KOPT-K1 (cell line): ENCODE data around the gene SVEP1.

Source experiments
- H3K27ac ChIP-seq: fragments of 200-600 bp; sonication (generic); 2 replicates; pipeline ENCODE4 v1.5.1; 2016; ENCODE audit warnings: antibody characterized with exemption, mild to moderate bottlenecking, low read depth, low read length; ENCODE audit not compliant: poor library complexity, severe bottlenecking
- H3K36me3 ChIP-seq: fragments of 200-600 bp; sonication (generic); 2 replicates; pipeline ENCODE4 v1.5.1; 2017; ENCODE audit warnings: antibody characterized with exemption, mild to moderate bottlenecking, low read length, moderate library complexity; ENCODE audit not compliant: insufficient read depth
- H3K9me3 ChIP-seq: fragments of 200-600 bp; sonication (generic); 2 replicates; pipeline ENCODE4 v1.5.1; 2017; ENCODE audit warnings: antibody characterized with exemption, low read length, mild to moderate bottlenecking; ENCODE audit not compliant: insufficient read depth, poor library complexity, severe bottlenecking

Gene SVEP1

DNA sequence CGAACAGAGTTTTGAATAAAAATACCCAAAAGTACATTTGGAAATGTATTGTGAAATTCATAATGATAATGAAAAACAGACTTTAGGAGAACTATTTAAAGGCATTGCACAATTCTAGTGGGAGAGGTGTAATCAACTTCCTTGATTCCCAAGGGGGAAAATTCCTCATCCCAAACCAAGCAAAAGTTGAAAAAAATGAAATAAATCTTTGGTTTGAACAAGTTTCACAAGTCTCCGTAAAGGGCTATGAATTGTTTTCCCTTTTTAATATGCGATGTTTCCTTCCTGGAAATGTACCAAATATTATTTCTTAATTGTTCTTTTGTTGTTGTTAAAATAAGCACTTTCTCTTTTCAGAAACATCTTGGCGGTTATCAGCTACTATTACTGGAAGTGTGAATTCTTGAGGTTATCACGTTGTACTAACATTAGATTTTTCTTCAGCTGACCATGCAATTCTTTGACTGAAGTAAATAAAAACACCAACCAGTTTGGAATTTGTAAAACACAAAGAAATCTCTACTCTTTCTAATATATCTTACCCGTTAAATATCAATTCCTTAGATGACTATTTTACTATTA is 59.3 kb downstream of the SVEP1 start:
- H3K27ac ChIP-seq: no peak overlapping the region

GRCh38 chr9:110517483-110517882 is 62.1 kb downstream of the SVEP1 start:
- Histone ChIP-seq H3K36me3 (no peaks in the 10 kb centered on the region), H3K27ac (no peak overlapping the region), H3K9me3 (no peaks in the 10 kb centered on the region)

More for the DNA sequence above, 59.3 kb downstream of the SVEP1 start:
- no peaks in the 10 kb centered on the region for H3K36me3 ChIP-seq
- H3K9me3 ChIP-seq: no peaks in the 10 kb centered on the region

GRCh38 chr9:110514897-110515296 is 64.6 kb downstream of the SVEP1 start:
- Histone ChIP-seq H3K27ac (no peak overlapping the region), H3K36me3 (no peaks in the 10 kb centered on the region), H3K9me3 (no peaks in the 10 kb centered on the region)

GRCh38 chr9:110512817-110513216 is 66.7 kb downstream of the SVEP1 start:
- no peaks in the 10 kb centered on the region for H3K36me3 ChIP-seq
- H3K27ac ChIP-seq: no peak overlapping the region
- no peaks in the 10 kb centered on the region for H3K9me3 ChIP-seq

DNA sequence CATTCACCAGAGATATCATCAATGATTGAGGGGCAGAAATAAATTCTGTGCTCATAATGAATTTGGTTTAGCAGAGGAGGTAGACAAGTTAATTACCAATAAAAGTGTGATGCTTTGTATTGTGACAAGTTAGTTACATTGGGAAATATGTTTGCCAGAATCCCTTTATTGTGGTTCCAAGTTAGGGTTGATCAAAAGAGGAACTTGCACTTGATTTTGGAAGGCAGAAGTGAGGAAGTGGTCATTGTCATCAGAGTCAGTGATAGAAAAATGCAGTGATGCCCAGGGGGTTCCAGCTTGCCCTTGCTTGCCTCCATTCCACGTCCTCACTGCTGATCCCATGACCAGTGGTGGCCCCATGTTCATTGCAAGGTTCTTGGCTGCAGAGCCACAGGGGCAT is 69.7 kb downstream of the SVEP1 start:
- Histone ChIP-seq H3K9me3 (no peaks in the 10 kb centered on the region), H3K36me3 (no peaks in the 10 kb centered on the region), H3K27ac (no peak overlapping the region)

DNA sequence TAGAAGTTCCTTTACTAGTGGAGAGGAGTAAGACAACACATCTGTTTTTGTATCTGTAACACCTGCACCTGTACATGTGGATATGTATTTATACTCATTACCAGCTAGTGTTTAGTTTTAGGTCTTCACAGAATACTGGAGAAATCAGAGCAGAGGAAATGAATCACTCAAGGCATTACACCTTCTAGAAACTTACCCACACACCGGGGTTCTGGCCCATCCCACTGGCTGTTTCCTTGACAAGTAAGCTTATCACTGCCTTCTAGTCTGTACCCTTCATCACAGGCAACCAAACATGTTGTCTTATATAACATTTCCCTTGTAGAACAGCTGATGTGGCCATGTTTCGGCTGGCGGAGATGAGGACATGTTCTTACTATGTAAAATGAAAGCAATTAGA is 76.7 kb downstream of the SVEP1 start:
- H3K36me3 ChIP-seq: no peaks in the 10 kb centered on the region
- no peaks in the 10 kb centered on the region for H3K9me3 ChIP-seq
- no peak overlapping the region for H3K27ac ChIP-seq

GRCh38 chr9:110499608-110500007 is 79.9 kb downstream of the SVEP1 start:
- no peaks in the 10 kb centered on the region for H3K36me3 ChIP-seq

GRCh38 chr9:110487196-110487595 is 92.3 kb downstream of the SVEP1 start:
- H3K36me3 ChIP-seq: no peaks in the 10 kb centered on the region
- no peak overlapping the region for H3K27ac ChIP-seq

More at GRCh38 chr9:110499608-110500007, 79.9 kb downstream of the SVEP1 start:
- Histone ChIP-seq H3K27ac (no peak overlapping the region), H3K9me3 (no peaks in the 10 kb centered on the region)

DNA sequence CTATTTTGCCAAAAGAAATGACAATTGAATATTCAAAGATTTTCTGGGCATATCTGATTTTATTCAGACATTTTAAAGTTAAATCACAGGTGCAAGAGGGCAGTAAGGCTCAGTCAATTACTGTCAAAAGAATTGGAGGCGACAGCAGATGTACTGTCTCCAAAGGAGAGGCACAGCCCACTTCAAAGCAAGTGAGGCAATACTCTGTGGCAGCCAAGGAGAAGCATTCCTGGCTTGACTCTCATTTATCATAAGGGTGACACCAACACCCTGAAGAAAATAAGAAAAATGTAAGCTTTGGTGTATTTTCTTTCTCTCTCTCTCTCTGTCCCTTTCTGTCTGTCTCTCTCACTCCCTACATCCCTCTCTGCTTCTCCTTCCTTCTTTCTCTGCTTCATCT is 93.3 kb downstream of the SVEP1 start:
- no peaks in the 10 kb centered on the region for H3K36me3 ChIP-seq
- no peaks in the 10 kb centered on the region for H3K9me3 ChIP-seq
- H3K27ac ChIP-seq: no peak overlapping the region

More at GRCh38 chr9:110487196-110487595, 92.3 kb downstream of the SVEP1 start:
- no peaks in the 10 kb centered on the region for H3K9me3 ChIP-seq

- Histone ChIP-seq H3K36me3 (no peaks in the 10 kb centered on the region), H3K27ac (no peak overlapping the region), H3K9me3 (no peaks in the 10 kb centered on the region)
Observed at GRCh38 chr9:110479481-110479880, 100.1 kb downstream of the SVEP1 start.

- no peak overlapping the region for H3K27ac ChIP-seq
- H3K9me3 ChIP-seq: no peaks in the 10 kb centered on the region
- no peaks in the 10 kb centered on the region for H3K36me3 ChIP-seq
Observed at GRCh38 chr9:110476251-110476650, 103.3 kb downstream of the SVEP1 start.

DNA sequence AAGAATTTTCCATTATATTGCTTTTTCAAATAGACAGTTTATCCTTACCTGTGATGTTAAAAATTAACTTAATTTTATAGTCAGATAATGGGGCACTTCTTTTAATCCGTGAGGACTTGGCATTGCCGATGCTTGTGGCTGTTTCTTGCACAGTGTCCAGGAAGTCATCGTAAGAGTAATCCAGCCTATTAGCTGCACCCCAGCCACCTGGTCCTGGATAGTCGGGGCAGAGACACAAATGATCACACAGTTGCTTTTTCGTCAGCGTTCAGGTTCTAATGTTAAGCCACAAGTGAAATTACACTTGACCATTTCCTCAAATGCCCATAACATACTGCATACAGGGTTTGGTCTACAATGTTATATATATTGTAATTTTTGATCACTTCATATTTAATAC is 107.4 kb downstream of the SVEP1 start:
- Histone ChIP-seq H3K9me3 (no peaks in the 10 kb centered on the region), H3K27ac (no peak overlapping the region), H3K36me3 (no peaks in the 10 kb centered on the region)

- Histone ChIP-seq H3K27ac (no peak overlapping the region), H3K9me3 (no peaks in the 10 kb centered on the region), H3K36me3 (no peaks in the 10 kb centered on the region)
Observed at GRCh38 chr9:110468950-110469349, 110.6 kb downstream of the SVEP1 start.

GRCh38 chr9:110465190-110465589 is 114.4 kb downstream of the SVEP1 start:
- H3K36me3 ChIP-seq: no peaks in the 10 kb centered on the region
- no peak overlapping the region for H3K27ac ChIP-seq
- no peaks in the 10 kb centered on the region for H3K9me3 ChIP-seq

DNA sequence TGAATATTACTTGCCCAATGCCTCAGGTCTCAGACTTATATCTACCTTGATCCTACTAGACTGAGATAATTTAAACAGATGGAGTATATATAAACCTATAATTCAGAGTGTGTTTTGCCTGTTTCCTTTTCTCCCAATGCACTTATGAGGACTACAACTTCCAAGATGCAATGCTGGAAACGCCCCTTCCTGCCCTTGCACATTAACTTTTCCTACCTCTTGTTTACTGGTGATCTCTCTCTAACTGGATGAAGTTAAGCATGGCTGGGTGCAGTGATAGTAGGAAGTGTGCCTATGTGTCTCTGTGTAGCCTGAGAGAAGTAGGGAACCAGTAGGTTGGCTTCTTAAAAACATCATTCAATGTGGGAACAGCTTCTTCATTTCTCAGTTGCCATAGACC is 115.2 kb downstream of the SVEP1 start:
- no peak overlapping the region for H3K27ac ChIP-seq
- H3K36me3 ChIP-seq: no peaks in the 10 kb centered on the region
- H3K9me3 ChIP-seq: no peaks in the 10 kb centered on the region

DNA sequence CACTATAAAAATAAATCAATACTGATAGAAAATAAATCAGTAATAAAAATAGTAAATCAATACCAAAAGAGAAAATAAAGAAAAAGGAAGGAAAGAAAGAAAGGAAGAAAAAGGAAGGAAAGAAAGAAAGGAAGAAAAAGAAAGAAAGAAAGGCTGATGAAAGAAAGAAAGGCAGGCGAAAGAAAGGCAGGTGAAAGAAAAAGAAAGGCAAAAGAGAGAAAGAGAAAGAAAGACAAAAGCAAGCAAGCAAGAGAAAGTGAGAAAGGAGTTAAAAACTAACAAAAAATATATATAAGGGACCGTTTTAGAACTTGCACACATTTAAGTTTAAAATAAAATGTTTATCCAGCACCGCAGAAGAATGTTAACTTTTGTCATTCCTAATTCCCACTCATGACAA is 116.0 kb downstream of the SVEP1 start:
- Histone ChIP-seq H3K9me3 (no peaks in the 10 kb centered on the region), H3K27ac (no peak overlapping the region), H3K36me3 (no peaks in the 10 kb centered on the region)
